MCF 10A (cell line): ENCODE measurements around the gene SPNS1. TPM values are rescaled to one million over a fixed set of nuclear protein-coding genes. Genes with fewer than 3 reads are reported as not detected.
A peak's percentile ranks its signal among the peaks of the same experiment; 100 is the strongest.
"Not testable (repeated sequence)": the region's sequence is repeated elsewhere in the genome, so short reads cannot be mapped to it uniquely, and the experiment has no call there.

ENCODE experiments used
- Bru-seq: library from RNA; stranded (reverse); fragments of 400-500 nt; gene quantifications from one replicate; lab custom pipeline; 2021; lab: Mats Ljungman, UMichigan
- BruChase-seq, 2 experiments: library from RNA; stranded (reverse); fragments of 400-500 nt; gene quantifications; one replicate each; lab custom pipeline; 2021; lab: Mats Ljungman, UMichigan
- BruUV-seq: library from RNA; stranded (reverse); fragments of 400-500 nt; replicated peaks from 2 replicates; lab custom pipeline; 2021; lab: Mats Ljungman, UMichigan
- CTCF ChIA-PET: fragments of 300-600 bp; sonication (Branson Sonifier 250); formaldehyde crosslinking; extraction: SDS; loops from one replicate; lab custom pipeline; 2021; ENCODE audit warnings: antibody characterized with exemption, inconsistent platforms; lab: Yijun Ruan, JAX
- POLR2A ChIA-PET: fragments of 300-600, 350-650 bp; sonication (Branson Sonifier 250); formaldehyde crosslinking; extraction: SDS; loops from one replicate; lab custom pipeline; 2020; ENCODE audit warnings: antibody characterized with exemption, inconsistent platforms; lab: Yijun Ruan, JAX
- DNase-seq: peaks from one replicate; pipeline ENCODE4 v3.0.0-alpha.2; 2018; ENCODE audit not compliant: unreplicated experiment
- H3K27ac Mint-ChIP-seq: one replicate; pipeline ENCODE4 v1.8.0; 2022; ENCODE audit warnings: mild to moderate bottlenecking, low read depth, mixed read lengths; ENCODE audit not compliant: unreplicated experiment
- H3K27me3 Mint-ChIP-seq: one replicate; pipeline ENCODE4 v1.8.0; 2022; ENCODE audit warnings: mixed read lengths; ENCODE audit not compliant: insufficient read depth, unreplicated experiment
- H3K36me3 Mint-ChIP-seq: one replicate; pipeline ENCODE4 v1.8.0; 2022; ENCODE audit warnings: mild to moderate bottlenecking, moderate library complexity, mixed read lengths; ENCODE audit not compliant: insufficient read depth, unreplicated experiment
- H3K4me1 Mint-ChIP-seq: one replicate; pipeline ENCODE4 v1.8.0; 2022; ENCODE audit warnings: mixed read lengths; ENCODE audit not compliant: insufficient read depth, unreplicated experiment
- H3K4me3 Mint-ChIP-seq: one replicate; pipeline ENCODE4 v1.8.0; 2022; ENCODE audit warnings: mild to moderate bottlenecking, moderate library complexity, mixed read lengths; ENCODE audit not compliant: unreplicated experiment
- H3K9me3 Mint-ChIP-seq: one replicate; pipeline ENCODE4 v1.8.0; 2022; ENCODE audit warnings: mixed read lengths; ENCODE audit not compliant: unreplicated experiment
- CTCF ChIP-seq: fragments of 200-600 bp; IDR thresholded peaks from one replicate; pipeline ENCODE4 v1.8.0; 2022; ENCODE audit warnings: antibody characterized with exemption, mild to moderate bottlenecking; ENCODE audit not compliant: unreplicated experiment
- intact Hi-C: fragments of 100-400 bp; cut with micrococcal nuclease; formaldehyde crosslinking; loops from 2 replicates; pipeline ENCODE4 v1.14.1; 2022
- long read RNA-seq: library from polyadenylated mRNA; stranded (forward); transcript quantifications from one replicate; pipeline ENCODE4 v2.0.0, GENCODE V29; 2022
- total RNA-seq: library from RNA; stranded (reverse); gene quantifications from 2 replicates; pipeline ENCODE4 v1.2.3, GENCODE V29; 2022

SPNS1 gene, protein sequence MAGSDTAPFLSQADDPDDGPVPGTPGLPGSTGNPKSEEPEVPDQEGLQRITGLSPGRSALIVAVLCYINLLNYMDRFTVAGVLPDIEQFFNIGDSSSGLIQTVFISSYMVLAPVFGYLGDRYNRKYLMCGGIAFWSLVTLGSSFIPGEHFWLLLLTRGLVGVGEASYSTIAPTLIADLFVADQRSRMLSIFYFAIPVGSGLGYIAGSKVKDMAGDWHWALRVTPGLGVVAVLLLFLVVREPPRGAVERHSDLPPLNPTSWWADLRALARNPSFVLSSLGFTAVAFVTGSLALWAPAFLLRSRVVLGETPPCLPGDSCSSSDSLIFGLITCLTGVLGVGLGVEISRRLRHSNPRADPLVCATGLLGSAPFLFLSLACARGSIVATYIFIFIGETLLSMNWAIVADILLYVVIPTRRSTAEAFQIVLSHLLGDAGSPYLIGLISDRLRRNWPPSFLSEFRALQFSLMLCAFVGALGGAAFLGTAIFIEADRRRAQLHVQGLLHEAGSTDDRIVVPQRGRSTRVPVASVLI
- total RNA-seq = 25.2 and 36.8 TPM in 2 replicates
- Bru-seq, nascent RNA = percentile 52 among the genes with signal in this experiment
- BruChase-seq, experiment 1, labeled RNA remaining after a 6-hour chase = percentile 93 among the genes with signal in this experiment
- percentile 77 among the genes with signal in this experiment for BruChase-seq, experiment 2, labeled RNA remaining after a 2-hour chase
- long read RNA-seq, transcript SPNS1-201 (12 exons, 2,208 nt) = major isoform, 86 of 154 reads
- long read RNA-seq, transcript SPNS1-202 (13 exons, 2,102 nt) = minor isoform, 10 of 154 reads
- long read RNA-seq, transcript SPNS1-207 (13 exons, 1,979 nt) = minor isoform, 13 of 154 reads
- long read RNA-seq, partial matches to known transcripts = 10 of 154 reads
- long read RNA-seq, other reads (novel, unspliced or antisense) = 35 of 154 reads

- Mint-ChIP-seq H3K36me3 (peaks cover 17% of the 10 kb centered on the region), H3K4me3 (peak within 1 kb of the TSS; percentile 95), H3K4me1 (peaks cover 12% of the 10 kb centered on the region), H3K27me3 (no peaks in the 10 kb centered on the region), H3K9me3 (no peaks in the 10 kb centered on the region), H3K27ac (peak within 1 kb of the TSS; percentile 96)
- BruUV-seq = no TSS peak
- intact Hi-C loops = loop anchor here (2.0 kb wide), 1 partner anchor 24 kb away; the partner anchor contains the start of gene NFATC2IP
- no peak for TF ChIP-seq CTCF
- CTCF ChIA-PET = interaction anchor here (0.6 to 1.4 kb wide), 6 partner anchors 12 to 364 kb away, joined by 3 to 5 read pairs (median 3); no protein-coding TSS in a partner anchor
- POLR2A ChIA-PET = interaction anchor here (0.6 to 2.9 kb wide), 16 partner anchors 9 to 1812 kb away, joined by 3 to 30 read pairs (median 3); partner anchors contain the start of genes ATXN2L, CLN3, NFATC2IP and ZNF629
- DNase-seq = peak; percentile 94
Observed at GRCh38 chr16:28974437-28975157, at the start of gene SPNS1. Gene SPNS1, plus strand, starts transcription at chr16:28974778. Its CDS starts 374 bp downstream, at chr16:28975152.

DNA sequence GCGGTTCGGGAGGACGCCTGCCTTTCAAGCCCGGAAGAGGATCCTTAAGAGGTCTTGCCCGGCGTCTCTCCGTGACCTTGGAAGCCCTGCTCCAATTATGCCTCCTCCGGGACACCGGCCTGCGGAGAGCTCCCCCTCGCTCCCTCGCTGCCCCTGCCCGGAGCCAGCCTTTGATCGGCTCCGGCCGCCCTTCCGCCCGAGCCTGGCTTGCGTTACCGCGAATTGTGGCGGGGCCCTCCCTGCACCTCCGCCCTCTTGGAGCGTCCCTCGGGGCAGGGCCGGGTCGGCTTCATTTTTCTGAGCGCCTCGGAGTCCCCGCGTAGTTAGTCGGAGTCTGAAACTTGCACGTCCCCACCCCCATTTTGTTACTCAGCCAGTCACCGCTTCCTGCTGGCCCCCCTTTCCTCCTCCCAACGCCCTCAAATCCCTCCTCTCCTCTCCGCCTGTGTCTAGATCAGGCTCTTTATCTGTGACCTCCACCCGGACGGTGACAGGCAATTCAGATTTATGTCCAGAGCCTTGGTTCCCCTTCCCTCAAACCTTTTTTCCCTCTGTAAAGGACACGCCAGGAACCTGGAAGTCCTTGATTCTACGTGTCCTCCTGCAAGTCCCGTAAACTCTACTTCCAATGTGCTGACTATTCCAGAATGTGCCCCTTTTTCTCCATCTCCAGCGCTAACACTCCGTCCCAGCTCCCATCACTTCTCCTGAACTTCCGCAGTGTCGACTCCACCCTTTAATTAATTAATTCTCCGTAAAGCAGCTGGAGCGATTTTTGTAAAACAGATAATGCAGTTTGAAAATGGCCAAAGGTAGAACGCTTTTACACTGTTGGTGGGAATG, 49.0 kb upstream of the SPNS1 start:
- no peak for TF ChIP-seq CTCF
- ChIA-PET CTCF (interaction anchor here (0.8 to 2.2 kb wide), 2 partner anchors 20 to 23 kb away, joined by 3 to 22 read pairs; no protein-coding TSS in a partner anchor), POLR2A (interaction anchor here (0.7 to 4.0 kb wide), 12 partner anchors 10 to 103 kb away, joined by 3 to 27 read pairs (median 6); partner anchors contain the start of genes ATXN2L, NFATC2IP, SH2B1 and TUFM)
- intact Hi-C loops = loop anchor here (1.0 kb wide), 1 partner anchor 20 kb away; no protein-coding TSS in a partner anchor
- H3K36me3 Mint-ChIP-seq = no peaks in the 10 kb centered on the region
- peak; percentile 68 for DNase-seq
- H3K4me3 Mint-ChIP-seq = peak overlapping the region; percentile 85
- no peaks in the 10 kb centered on the region for H3K9me3 Mint-ChIP-seq
- H3K27me3 Mint-ChIP-seq = no peaks in the 10 kb centered on the region
- BruUV-seq = no TSS peak
- H3K4me1 Mint-ChIP-seq = peaks cover 15% of the 10 kb centered on the region
- H3K27ac Mint-ChIP-seq = peak overlapping the region; percentile 76

DNA sequence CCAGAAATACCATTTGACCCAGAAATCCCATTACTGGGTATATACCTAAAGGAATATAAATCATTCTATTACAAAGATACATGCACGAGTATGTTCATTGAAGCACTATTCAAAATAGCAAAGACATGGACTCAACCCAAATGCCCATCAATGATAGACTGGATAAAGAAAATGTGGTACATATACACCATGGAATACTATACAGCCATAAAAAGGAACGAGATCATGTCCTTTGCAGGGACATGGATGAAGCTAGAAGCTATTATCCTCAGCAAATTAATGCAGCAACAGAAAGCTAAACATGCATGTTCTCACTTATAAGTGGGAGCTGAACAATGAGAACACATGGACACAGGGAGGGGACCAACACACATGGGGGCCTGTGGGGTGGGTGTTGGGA, 48.3 kb upstream of the SPNS1 start:
- Mint-ChIP-seq H3K27ac (peak overlapping the region; percentile 76), H3K4me1 (peaks cover 11% of the 10 kb centered on the region), H3K4me3 (peak overlapping the region; percentile 85)
- H3K36me3 Mint-ChIP-seq, DNase-seq, intact Hi-C loops, H3K27me3 Mint-ChIP-seq, BruUV-seq, H3K9me3 Mint-ChIP-seq: not testable (repeated sequence)
- ChIA-PET POLR2A (interaction anchor here (0.7 to 4.0 kb wide), 9 partner anchors 10 to 104 kb away, joined by 3 to 27 read pairs (median 8); partner anchors contain the start of genes ATXN2L, NFATC2IP and SH2B1), CTCF (interaction anchor here (0.8 to 2.2 kb wide), 3 partner anchors 18 to 22 kb away, joined by 3 to 22 read pairs (median 7); no protein-coding TSS in a partner anchor)
